Ishikawa (cell line): ENCODE measurements around the gene TM9SF2.

Experiments used
- CEBPB ChIP-seq: IDR thresholded peaks from 2 replicates; pipeline ENCODE4 v1.6.1; 2012
- CREB1 ChIP-seq: IDR thresholded peaks from 2 replicates; pipeline ENCODE4 v1.6.1; 2012; ENCODE audit warnings: low read depth
- EGR1 ChIP-seq: IDR thresholded peaks from 2 replicates; pipeline ENCODE4 v1.6.1; 2012
- EP300 ChIP-seq: IDR thresholded peaks from 2 replicates; pipeline ENCODE4 v1.6.1; 2012; ENCODE audit warnings: borderline replicate concordance
- FOXM1 ChIP-seq: IDR thresholded peaks from 2 replicates; pipeline ENCODE4 v1.6.1; 2012; ENCODE audit warnings: low read depth, borderline replicate concordance
- MAX ChIP-seq: IDR thresholded peaks from 2 replicates; pipeline ENCODE4 v1.6.1; 2012
- NFIC ChIP-seq: IDR thresholded peaks from 2 replicates; pipeline ENCODE4 v1.6.1; 2012
- RAD21 ChIP-seq: IDR thresholded peaks from 2 replicates; pipeline ENCODE4 v1.6.1; 2012; ENCODE audit warnings: low read depth
- REST ChIP-seq: IDR thresholded peaks from 2 replicates; pipeline ENCODE4 v1.6.1; 2012; ENCODE audit warnings: low read depth, mild to moderate bottlenecking
- TAF1 ChIP-seq: IDR thresholded peaks from 2 replicates; pipeline ENCODE4 v1.6.1; 2012; ENCODE audit warnings: low read depth, mild to moderate bottlenecking
- TCF12 ChIP-seq: IDR thresholded peaks from 2 replicates; pipeline ENCODE4 v1.6.1; 2012; ENCODE audit warnings: low read depth
- TEAD4 ChIP-seq: IDR thresholded peaks from 2 replicates; pipeline ENCODE4 v1.6.1; 2012
- USF1 ChIP-seq: IDR thresholded peaks from 2 replicates; pipeline ENCODE4 v1.6.1; 2012
- YY1 ChIP-seq: IDR thresholded peaks from 2 replicates; pipeline ENCODE4 v1.6.1; 2012; ENCODE audit warnings: low read depth
- ZBTB7A ChIP-seq: IDR thresholded peaks from 2 replicates; pipeline ENCODE4 v1.6.1; 2012; ENCODE audit warnings: low read depth

Gene TM9SF2

GRCh38 chr13:99517577-99517976, 16.3 kb downstream of the TM9SF2 start:
- no peak for TF ChIP-seq CEBPB
- no peak for TF ChIP-seq YY1
- no peak for TF ChIP-seq FOXM1
- no peak for TF ChIP-seq REST
- no peak for TF ChIP-seq TCF12

- TF ChIP-seq USF1: no peak
- no peak for TF ChIP-seq YY1
- no peak for TF ChIP-seq MAX
- no peak for TF ChIP-seq REST
- TF ChIP-seq TAF1: no peak
- no peak for TF ChIP-seq EGR1
- no peak for TF ChIP-seq NFIC
- TF ChIP-seq TCF12: no peak
- no peak for TF ChIP-seq ZBTB7A
- no peak for TF ChIP-seq EP300
- TF ChIP-seq FOXM1: no peak
- no peak for TF ChIP-seq CEBPB
Measured at GRCh38 chr13:99517984-99518383, 16.7 kb downstream of the TM9SF2 start.

GRCh38 chr13:99522298-99522697, 21.0 kb downstream of the TM9SF2 start:
- TF ChIP-seq TAF1 (no peak), USF1 (no peak), CREB1 (no peak), EGR1 (no peak), RAD21 (no peak), MAX (no peak), EP300 (no peak), FOXM1 (no peak), CEBPB (no peak), TCF12 (no peak), NFIC (no peak), REST (no peak), ZBTB7A (no peak), TEAD4 (no peak), YY1 (no peak)

GRCh38 chr13:99523838-99524237, 22.6 kb downstream of the TM9SF2 start:
- no peak for TF ChIP-seq EP300
- no peak for TF ChIP-seq RAD21
- TF ChIP-seq EGR1: no peak
- no peak for TF ChIP-seq ZBTB7A
- TF ChIP-seq CREB1: no peak
- TF ChIP-seq TAF1: no peak
- no peak for TF ChIP-seq USF1
- TF ChIP-seq MAX: no peak
- no peak for TF ChIP-seq CEBPB
- TF ChIP-seq REST: no peak
- TF ChIP-seq NFIC: no peak
- TF ChIP-seq TCF12: no peak
- TF ChIP-seq YY1: no peak
- TF ChIP-seq FOXM1: no peak
- no peak for TF ChIP-seq TEAD4
